WTC11 (cell line): ENCODE data around the gene INPP5A. TPM values are rescaled to one million over a fixed set of nuclear protein-coding genes. Genes with fewer than 3 reads are reported as not detected.

Experiments used
- ATAC-seq: fragments of 200-7000 bp; cut with Tn5 transposase; 2 replicates; pipeline ENCODE4 v1.10.0; 2021; ENCODE audit warnings: mild to moderate bottlenecking, moderate library complexity
- CTCF ChIA-PET: fragments of 300-600 bp; sonication (Branson Sonifier 250); formaldehyde crosslinking; loops from one replicate; lab custom pipeline; 2021; ENCODE audit warnings: antibody characterized with exemption; lab: Charles Lee
- POLR2A ChIA-PET: fragments of 350-600 bp; sonication (Branson Sonifier 250); formaldehyde crosslinking; loops from one replicate; lab custom pipeline; 2021; ENCODE audit warnings: antibody characterized with exemption; lab: Charles Lee
- DNase-seq: peaks from one replicate; pipeline ENCODE4 v3.0.0; 2021; ENCODE audit warnings: low spot score
- H3K27ac Mint-ChIP-seq: 2 replicates; pipeline ENCODE4 v1.8.0; 2021; ENCODE audit warnings: mixed read lengths
- H3K27me3 Mint-ChIP-seq: 2 replicates; pipeline ENCODE4 v1.8.0; 2021; ENCODE audit warnings: low read depth, mild to moderate bottlenecking, moderate library complexity, mixed read lengths
- H3K36me3 Mint-ChIP-seq: 2 replicates; pipeline ENCODE4 v1.8.0; 2021; ENCODE audit warnings: mixed read lengths
- H3K4me1 Mint-ChIP-seq: 2 replicates; pipeline ENCODE4 v1.8.0; 2022; ENCODE audit warnings: mixed read lengths
- H3K4me3 Mint-ChIP-seq: 2 replicates; pipeline ENCODE4 v1.8.0; 2021; ENCODE audit warnings: mild to moderate bottlenecking, moderate library complexity, mixed read lengths
- H3K9me3 Mint-ChIP-seq: 2 replicates; pipeline ENCODE4 v1.8.0; 2021; ENCODE audit warnings: mixed read lengths
- ERG ChIP-seq: fragments of 250-450 bp; sonication (Bioruptor Pico); IDR thresholded peaks from 2 replicates; pipeline ENCODE4 v1.8.0; 2021; ENCODE audit warnings: mild to moderate bottlenecking
- GABPB1 ChIP-seq: sonication (generic); formaldehyde crosslinking; IDR thresholded peaks from 2 replicates; pipeline ENCODE4 v1.8.1; 2023; ENCODE audit warnings: mild to moderate bottlenecking, missing genetic modification reagents
- HMGA2 ChIP-seq: fragments of 250-450 bp; sonication (Bioruptor Pico); IDR thresholded peaks from 2 replicates; pipeline ENCODE4 v1.4.0; 2021; ENCODE audit warnings: mild to moderate bottlenecking, moderate library complexity
- MAX ChIP-seq: sonication (generic); formaldehyde crosslinking; IDR thresholded peaks from 2 replicates; pipeline ENCODE4 v1.8.0; 2022; ENCODE audit warnings: mild to moderate bottlenecking, missing genetic modification reagents
- MLX ChIP-seq: sonication (generic); formaldehyde crosslinking; IDR thresholded peaks from 2 replicates; pipeline ENCODE4 v1.8.1; 2023; ENCODE audit warnings: mild to moderate bottlenecking, missing genetic modification reagents, moderate library complexity
- NR2C2 ChIP-seq: sonication (generic); formaldehyde crosslinking; IDR thresholded peaks from 2 replicates; pipeline ENCODE4 v1.8.0; 2022; ENCODE audit warnings: mild to moderate bottlenecking, missing genetic modification reagents
- NR3C1 ChIP-seq: sonication (generic); formaldehyde crosslinking; conservative IDR thresholded peaks from 2 replicates; pipeline ENCODE4 v1.8.1; 2023; ENCODE audit warnings: low read depth, mild to moderate bottlenecking, missing genetic modification reagents
- PREB ChIP-seq: sonication (generic); formaldehyde crosslinking; IDR thresholded peaks from 2 replicates; pipeline ENCODE4 v1.8.1; 2022; ENCODE audit warnings: mild to moderate bottlenecking, missing genetic modification reagents, moderate library complexity, borderline replicate concordance
- SOX15 ChIP-seq: fragments of 250-450 bp; sonication (Bioruptor Pico); IDR thresholded peaks from 2 replicates; pipeline ENCODE4 v1.9.0; 2021; ENCODE audit warnings: mild to moderate bottlenecking
- STAT6 ChIP-seq: sonication (generic); formaldehyde crosslinking; conservative IDR thresholded peaks from 2 replicates; pipeline ENCODE4 v1.8.1; 2023; ENCODE audit warnings: mild to moderate bottlenecking, low read depth, missing genetic modification reagents, moderate library complexity
- TCF7 ChIP-seq: sonication (generic); formaldehyde crosslinking; IDR thresholded peaks from 2 replicates; pipeline ENCODE4 v1.8.0; 2022; ENCODE audit warnings: mild to moderate bottlenecking, low read depth, missing genetic modification reagents, moderate library complexity
- USF1 ChIP-seq: sonication (generic); formaldehyde crosslinking; IDR thresholded peaks from 2 replicates; pipeline ENCODE4 v1.8.0; 2022; ENCODE audit warnings: mild to moderate bottlenecking, missing genetic modification reagents
- USF2 ChIP-seq: sonication (generic); formaldehyde crosslinking; IDR thresholded peaks from 2 replicates; pipeline ENCODE4 v1.8.1; 2023; ENCODE audit warnings: mild to moderate bottlenecking, missing genetic modification reagents, moderate library complexity
- ZNF219 ChIP-seq: sonication (generic); formaldehyde crosslinking; IDR thresholded peaks from 2 replicates; pipeline ENCODE4 v1.8.0; 2023; ENCODE audit warnings: missing genetic modification reagents, mild to moderate bottlenecking, borderline replicate concordance
- ZNF263 ChIP-seq: sonication (generic); formaldehyde crosslinking; IDR thresholded peaks from 2 replicates; pipeline ENCODE4 v1.8.1; 2022; ENCODE audit warnings: low read depth, mild to moderate bottlenecking, moderate library complexity, missing genetic modification reagents
- ZNF416 ChIP-seq: fragments of 250-450 bp; sonication (Bioruptor Pico); IDR thresholded peaks from 2 replicates; pipeline ENCODE4 v1.9.0; 2021; ENCODE audit warnings: mild to moderate bottlenecking, inconsistent platforms
- total RNA-seq: library from RNA; stranded (reverse); gene quantifications from 3 replicates; pipeline ENCODE4 v1.2.3, GENCODE V29; 2021

The INPP5A gene
- total RNA-seq, 1 experiment from 2014 or later = 22.1 TPM

- TF ChIP-seq SOX15 (CRISPR knock-in tag) (no peak), TCF7 (CRISPR knock-in tag) (no peak), GABPB1 (CRISPR knock-in tag) (no peak), NR2C2 (CRISPR knock-in tag) (no peak), ZNF263 (no peak), MAX (CRISPR knock-in tag) (no peak), HMGA2 (CRISPR knock-in tag) (no peak)
- TF ChIP-seq, all 79 proteins: peak for 0
Measured at GRCh38 chr10:132748135-132748534, 210.5 kb downstream of the INPP5A start (continued).

GRCh38 chr10:132748545-132749370 lies 211.2 kb downstream of the INPP5A start:
- DNase-seq (no peak), ATAC-seq (no peak)
- no peak overlapping the region for H3K4me3 Mint-ChIP-seq
- peak overlapping the region; percentile 71 for H3K27ac Mint-ChIP-seq
- POLR2A ChIA-PET = no interaction called here
- no peaks in the 10 kb centered on the region; the same call in 1 of the 2 replicates for H3K36me3 Mint-ChIP-seq
- no peaks in the 10 kb centered on the region for H3K9me3 Mint-ChIP-seq
- no peak for TF ChIP-seq NR2C2 (CRISPR knock-in tag)
- TF ChIP-seq USF2 (CRISPR knock-in tag) = no peak
- TF ChIP-seq ERG (CRISPR knock-in tag) = no peak
- no peak for TF ChIP-seq NR3C1 (CRISPR knock-in tag)
- no peak for TF ChIP-seq ZNF219
- no peak for TF ChIP-seq USF1 (CRISPR knock-in tag)
- TF ChIP-seq PREB = no peak
- TF ChIP-seq, all 79 proteins: peak for 0
- Mint-ChIP-seq H3K27me3 (no peaks in the 10 kb centered on the region), H3K4me1 (peaks cover 14% of the 10 kb centered on the region)
- CTCF ChIA-PET = interaction anchor here (0.6 to 1.2 kb wide), 4 partner anchors 47 to 388 kb away, joined by 3 to 5 read pairs (median 4); no protein-coding TSS in a partner anchor

- TF ChIP-seq MLX (CRISPR knock-in tag) (no peak), STAT6 (CRISPR knock-in tag) (no peak), NR2C2 (CRISPR knock-in tag) (no peak), ZNF416 (CRISPR knock-in tag) (no peak)
- TF ChIP-seq, all 79 proteins: peak for 0
- H3K9me3 Mint-ChIP-seq = no peaks in the 10 kb centered on the region
- H3K36me3 Mint-ChIP-seq = no peaks in the 10 kb centered on the region; the same call in 1 of the 2 replicates
- ATAC-seq = no peak
- ChIA-PET CTCF (interaction anchor here (0.6 to 1.2 kb wide), 3 partner anchors 47 to 181 kb away, joined by 4 to 5 read pairs (median 5); no protein-coding TSS in a partner anchor), POLR2A (no interaction called here)
- H3K4me1 Mint-ChIP-seq = peaks cover 14% of the 10 kb centered on the region
- DNase-seq = no peak
- H3K27me3 Mint-ChIP-seq = no peaks in the 10 kb centered on the region
- no peak overlapping the region for H3K4me3 Mint-ChIP-seq
- H3K27ac Mint-ChIP-seq = no peak overlapping the region
Measured at GRCh38 chr10:132749371-132749795, 211.8 kb downstream of the INPP5A start.
